ENCODE results near the gene TAL2. TPM values are rescaled to one million over a fixed set of nuclear protein-coding genes. Genes with fewer than 3 reads are reported as not detected.
"Not testable (repeated sequence)": the region's sequence is repeated elsewhere in the genome, so short reads cannot be mapped to it uniquely, and the experiment has no call there.

TAL2 gene
- total and polyA plus RNA-seq, 9 donors: 8.5 to 27.8 (median 17.7) TPM

GRCh38 chr9:105702207-105702606 lies 40.0 kb downstream of the TAL2 start:
- no peak for DNase-seq
- Histone ChIP-seq H3K4me3 (ENCODE audit: low read length) (no peak overlapping the region), H3K36me3 (ENCODE audit: control insufficient read depth, insufficient read depth, low read length) (peaks cover 2% of the 10 kb centered on the region), H3K27ac (ENCODE audit: low read length) (no peak overlapping the region), H3K9me3 (replicated peaks; ENCODE audit: control insufficient read depth, low read depth, low read length) (no peaks in the 10 kb centered on the region), H3K4me1 (ENCODE audit: control insufficient read depth, insufficient read depth, low read length) (no peaks in the 10 kb centered on the region), H3K27me3 (ENCODE audit: control insufficient read depth, insufficient read depth, low read length) (no peaks in the 10 kb centered on the region)
- WGBS (ENCODE audit: insufficient coverage): no CpG with 5 or more reads among the region's 1 CpG

- WGBS (ENCODE audit: insufficient coverage): no CpG with 5 or more reads among the region's 4 CpGs
- H3K27me3 ChIP-seq (ENCODE audit: control insufficient read depth, insufficient read depth, low read length); H3K27ac ChIP-seq (ENCODE audit: low read length): not testable (repeated sequence)
Observed at GRCh38 chr9:105703638-105704037, 41.4 kb downstream of the TAL2 start.

GRCh38 chr9:105706156-105706555 lies 43.9 kb downstream of the TAL2 start:
- Histone ChIP-seq H3K4me1 (ENCODE audit: control insufficient read depth, insufficient read depth, low read length) (no peaks in the 10 kb centered on the region), H3K4me3 (ENCODE audit: low read length) (no peak overlapping the region), H3K9me3 (replicated peaks; ENCODE audit: control insufficient read depth, low read depth, low read length) (no peaks in the 10 kb centered on the region), H3K27me3 (ENCODE audit: control insufficient read depth, insufficient read depth, low read length) (no peaks in the 10 kb centered on the region), H3K36me3 (ENCODE audit: control insufficient read depth, insufficient read depth, low read length) (peaks cover 2% of the 10 kb centered on the region), H3K27ac (ENCODE audit: low read length) (no peak overlapping the region)
- no peak for DNase-seq
- WGBS (ENCODE audit: insufficient coverage): 96% methylated on average over 7 of the region's 8 CpGs

More at GRCh38 chr9:105703638-105704037, 41.4 kb downstream of the TAL2 start:
- not testable (repeated sequence) for DNase-seq; H3K4me1 ChIP-seq (ENCODE audit: control insufficient read depth, insufficient read depth, low read length); H3K9me3 ChIP-seq (replicated peaks; ENCODE audit: control insufficient read depth, low read depth, low read length); H3K4me3 ChIP-seq (ENCODE audit: low read length); H3K36me3 ChIP-seq (ENCODE audit: control insufficient read depth, insufficient read depth, low read length)

- no peak overlapping the region for H3K27ac ChIP-seq (ENCODE audit: low read length)
- DNase-seq: no peak
- no peaks in the 10 kb centered on the region for H3K27me3 ChIP-seq (ENCODE audit: control insufficient read depth, insufficient read depth, low read length)
- peaks cover 2% of the 10 kb centered on the region for H3K36me3 ChIP-seq (ENCODE audit: control insufficient read depth, insufficient read depth, low read length)
- H3K4me3 ChIP-seq (ENCODE audit: low read length): no peak overlapping the region
- no peaks in the 10 kb centered on the region for H3K9me3 ChIP-seq (replicated peaks; ENCODE audit: control insufficient read depth, low read depth, low read length)
- WGBS (ENCODE audit: insufficient coverage): 78% methylated on average over 3 of the region's 3 CpGs
- H3K4me1 ChIP-seq (ENCODE audit: control insufficient read depth, insufficient read depth, low read length): no peaks in the 10 kb centered on the region
Observed at GRCh38 chr9:105708405-105708804, 46.1 kb downstream of the TAL2 start.

GRCh38 chr9:105710638-105711037 lies 48.4 kb downstream of the TAL2 start:
- no peak for DNase-seq
- WGBS (ENCODE audit: insufficient coverage): 95% methylated on average over 7 of the region's 13 CpGs
- no peak overlapping the region for H3K4me3 ChIP-seq (ENCODE audit: low read length)
- H3K27ac ChIP-seq (ENCODE audit: low read length): no peak overlapping the region
- H3K27me3 ChIP-seq (ENCODE audit: control insufficient read depth, insufficient read depth, low read length): no peaks in the 10 kb centered on the region
- no peaks in the 10 kb centered on the region for H3K9me3 ChIP-seq (replicated peaks; ENCODE audit: control insufficient read depth, low read depth, low read length)
- peaks cover 4% of the 10 kb centered on the region for H3K36me3 ChIP-seq (ENCODE audit: control insufficient read depth, insufficient read depth, low read length)
- no peaks in the 10 kb centered on the region for H3K4me1 ChIP-seq (ENCODE audit: control insufficient read depth, insufficient read depth, low read length)

GRCh38 chr9:105711867-105712266 lies 49.6 kb downstream of the TAL2 start:
- no peak for DNase-seq
- Histone ChIP-seq H3K27me3 (ENCODE audit: control insufficient read depth, insufficient read depth, low read length) (no peaks in the 10 kb centered on the region), H3K4me3 (ENCODE audit: low read length) (no peak overlapping the region), H3K36me3 (ENCODE audit: control insufficient read depth, insufficient read depth, low read length) (peaks cover 2% of the 10 kb centered on the region), H3K4me1 (ENCODE audit: control insufficient read depth, insufficient read depth, low read length) (no peaks in the 10 kb centered on the region), H3K9me3 (replicated peaks; ENCODE audit: control insufficient read depth, low read depth, low read length) (no peaks in the 10 kb centered on the region), H3K27ac (ENCODE audit: low read length) (peak overlapping the region; percentile 57)
- 76% methylated on average over 4 of the region's 7 CpGs for WGBS (ENCODE audit: insufficient coverage)

GRCh38 chr9:105712297-105712696 lies 50.0 kb downstream of the TAL2 start:
- WGBS (ENCODE audit: insufficient coverage): no CpG with 5 or more reads among the region's 1 CpG
- H3K36me3 ChIP-seq (ENCODE audit: control insufficient read depth, insufficient read depth, low read length): peaks cover 2% of the 10 kb centered on the region
- H3K9me3 ChIP-seq (replicated peaks; ENCODE audit: control insufficient read depth, low read depth, low read length): no peaks in the 10 kb centered on the region
- DNase-seq: no peak
- no peaks in the 10 kb centered on the region for H3K27me3 ChIP-seq (ENCODE audit: control insufficient read depth, insufficient read depth, low read length)
- no peaks in the 10 kb centered on the region for H3K4me1 ChIP-seq (ENCODE audit: control insufficient read depth, insufficient read depth, low read length)
- H3K4me3 ChIP-seq (ENCODE audit: low read length): no peak overlapping the region
- no peak overlapping the region for H3K27ac ChIP-seq (ENCODE audit: low read length)

Other genes with a start within 250 kb of the TAL2 start
- gene FSD1L, start 214.4 kb upstream of the TAL2 start, total RNA-seq: 9.0 TPM
- 10 to 100 TPM in 4 of 8 donors, 1 to 10 TPM in 4; 8.4 to 14.1 (median 9.6) TPM for gene FSD1L, start 214.4 kb upstream of the TAL2 start, polyA plus RNA-seq (ENCODE audit: insufficient read depth in 1 of 8, insufficient read length in 8 of 8, low replicate concordance in 1 of 8)
- 18.1 TPM for gene FKTN, start 104.3 kb upstream of the TAL2 start, total RNA-seq
- 10 to 100 TPM; 11.2 to 21.1 (median 15.4) TPM for gene FKTN, start 104.3 kb upstream of the TAL2 start, polyA plus RNA-seq (ENCODE audit: insufficient read depth in 1 of 8, insufficient read length in 8 of 8, low replicate concordance in 1 of 8)
- 79.4 TPM for gene TMEM38B, start 32.1 kb downstream of the TAL2 start, total RNA-seq
- 10 to 100 TPM; 42.2 to 75.1 (median 51.7) TPM for gene TMEM38B, start 32.1 kb downstream of the TAL2 start, polyA plus RNA-seq (ENCODE audit: insufficient read depth in 1 of 8, insufficient read length in 8 of 8, low replicate concordance in 1 of 8)